Caco-2 (cell line): ENCODE data around the gene ABCC3. TPM values are rescaled to one million over a fixed set of nuclear protein-coding genes. Genes with fewer than 3 reads are reported as not detected.
A peak's percentile ranks its signal among the peaks of the same experiment; 100 is the strongest.

ENCODE experiments used
- BruUV-seq: library from RNA; stranded (reverse); fragments of 400-500 nt; replicated peaks from 2 replicates; lab custom pipeline; 2021; lab: Mats Ljungman, UMichigan
- CTCF ChIA-PET: fragments of 300-600 bp; sonication (Branson Sonifier 250); formaldehyde crosslinking; loops from one replicate; lab custom pipeline; 2022; ENCODE audit warnings: antibody characterized with exemption; lab: Charles Lee
- POLR2A ChIA-PET: fragments of 300-600 bp; sonication (Branson Sonifier 250); formaldehyde crosslinking; loops from one replicate; lab custom pipeline; 2022; ENCODE audit warnings: antibody characterized with exemption; lab: Charles Lee
- DNase-seq, 2 experiments: peaks; one replicate each; pipeline versions ENCODE4 v3.0.0 to v3.0.0-alpha.2; 2020 to 2022
- H3K27me3 ChIP-seq: replicated peaks from 2 replicates; pipeline ENCODE4 v1.6.0; 2011; ENCODE audit warnings: low read length; ENCODE audit not compliant: control insufficient read depth, insufficient read depth
- H3K36me3 ChIP-seq: 2 replicates; pipeline ENCODE4 v1.5.1; 2011; ENCODE audit warnings: low read length; ENCODE audit not compliant: control insufficient read depth, insufficient read depth
- H3K4me1 ChIP-seq: fragments of 250-450 bp; sonication (Bioruptor Pico); 2 replicates; pipeline ENCODE4 v1.5.1; 2020; ENCODE audit warnings: mild to moderate bottlenecking
- H3K4me3 ChIP-seq: 2 replicates; pipeline ENCODE4 v1.5.1; 2011; ENCODE audit warnings: low read depth, mild to moderate bottlenecking, control low read depth, low read length
- H3K9me3 ChIP-seq: fragments of 250-450 bp; sonication (Bioruptor Pico); 2 replicates; pipeline ENCODE4 v1.5.1; 2020; ENCODE audit warnings: mild to moderate bottlenecking, moderate library complexity
- H3K27ac Mint-ChIP-seq: one replicate; pipeline ENCODE4 v1.8.0; 2022; ENCODE audit warnings: mixed read lengths; ENCODE audit not compliant: unreplicated experiment
- H3K27me3 Mint-ChIP-seq: one replicate; pipeline ENCODE4 v1.8.0; 2022; ENCODE audit warnings: mixed read lengths; ENCODE audit not compliant: insufficient read depth, unreplicated experiment
- H3K36me3 Mint-ChIP-seq: one replicate; pipeline ENCODE4 v1.8.0; 2022; ENCODE audit warnings: mild to moderate bottlenecking, mixed read lengths; ENCODE audit not compliant: insufficient read depth, unreplicated experiment
- H3K4me1 Mint-ChIP-seq: one replicate; pipeline ENCODE4 v1.8.0; 2022; ENCODE audit warnings: low read depth, mixed read lengths; ENCODE audit not compliant: unreplicated experiment
- H3K4me3 Mint-ChIP-seq: one replicate; pipeline ENCODE4 v1.8.0; 2022; ENCODE audit warnings: mild to moderate bottlenecking, moderate library complexity, mixed read lengths; ENCODE audit not compliant: unreplicated experiment
- H3K9me3 Mint-ChIP-seq: one replicate; pipeline ENCODE4 v1.8.0; 2022; ENCODE audit warnings: mixed read lengths; ENCODE audit not compliant: unreplicated experiment
- CTCF ChIP-seq, 2 experiments: fragments of 200-600 bp in 1 of 2; IDR thresholded peaks; 1 replicate in 1 of 2; 2 replicates in 1 of 2; pipeline versions ENCODE4 v1.5.1 to v1.8.0; 2011 to 2022; ENCODE audit warnings: antibody characterized with exemption in 1 of 2, control low read depth in 1 of 2, inconsistent platforms in 1 of 2, low read depth in 1 of 2, low read length in 1 of 2, mild to moderate bottlenecking in 1 of 2, moderate library complexity in 1 of 2; ENCODE audit not compliant: insufficient read depth in 1 of 2, severe bottlenecking in 1 of 2, unreplicated experiment in 1 of 2
- intact Hi-C: fragments of 100-400 bp; cut with micrococcal nuclease; formaldehyde crosslinking; loops from one replicate; pipeline ENCODE4 v1.10.0; 2022; ENCODE audit not compliant: unreplicated experiment
- total RNA-seq: library from RNA; stranded (reverse); gene quantifications from 2 replicates; pipeline ENCODE4 v1.2.3, GENCODE V29; 2022

The ABCC3 gene
- total RNA-seq, 1 experiment from 2014 or later: 45.6 TPM

- Histone ChIP-seq H3K4me3 (no peak overlapping the region), H3K4me1 (peaks cover 69% of the 10 kb centered on the region), H3K36me3 (no peaks in the 10 kb centered on the region), H3K9me3 (no peaks in the 10 kb centered on the region), H3K27me3 (no peaks in the 10 kb centered on the region)
- H3K27me3 Mint-ChIP-seq: no peaks in the 10 kb centered on the region
- CTCF ChIA-PET: interaction anchor here (0.5 to 4.1 kb wide), 11 partner anchors 8 to 108 kb away, joined by 3 to 54 read pairs (median 4); no protein-coding TSS in a partner anchor
- BruUV-seq: no TSS peak
- intact Hi-C loops: no loop called here
- peaks cover 31% of the 10 kb centered on the region for H3K4me1 Mint-ChIP-seq
- no peak for TF ChIP-seq CTCF (IDR thresholded peaks at IDR 0.05; ENCODE audit: insufficient read depth in 1 of 2, low read depth in 1 of 2, low read length in 1 of 2, severe bottlenecking in 1 of 2, unreplicated experiment in 1 of 2)
- H3K36me3 Mint-ChIP-seq: no peaks in the 10 kb centered on the region
- peak; percentile 13 to 83 for DNase-seq
- POLR2A ChIA-PET: interaction anchor here (0.6 to 1.1 kb wide), 2 partner anchors 11 kb away, joined by 4 to 5 read pairs; no protein-coding TSS in a partner anchor
- H3K9me3 Mint-ChIP-seq: no peaks in the 10 kb centered on the region
- no peak overlapping the region for H3K27ac Mint-ChIP-seq
- H3K4me3 Mint-ChIP-seq: no peak overlapping the region
These were observed 4.5 kb downstream of the ABCC3 start for GRCh38 chr17:50638966-50639713.

- no peaks in the 10 kb centered on the region for H3K27me3 Mint-ChIP-seq
- BruUV-seq: no TSS peak
- H3K36me3 ChIP-seq: no peaks in the 10 kb centered on the region
- peak overlapping the region; percentile 10 for H3K27ac Mint-ChIP-seq
- no peak overlapping the region for H3K4me3 ChIP-seq
- H3K4me1 ChIP-seq: peaks cover 56% of the 10 kb centered on the region
- ChIA-PET POLR2A (no interaction called here), CTCF (interaction anchor here (0.6 to 3.4 kb wide), 11 partner anchors 13 to 90 kb away, joined by 3 to 15 read pairs (median 3); no protein-coding TSS in a partner anchor)
- DNase-seq: peak; percentile 59 to 86
- no peaks in the 10 kb centered on the region for H3K9me3 Mint-ChIP-seq
- intact Hi-C loops: no loop called here
- H3K4me3 Mint-ChIP-seq: no peak overlapping the region
- H3K4me1 Mint-ChIP-seq: peaks cover 29% of the 10 kb centered on the region
- no peaks in the 10 kb centered on the region for H3K27me3 ChIP-seq
- peak in 1 of 2 experiments; percentile 15 for TF ChIP-seq CTCF (IDR thresholded peaks at IDR 0.05; ENCODE audit: insufficient read depth in 1 of 2, low read depth in 1 of 2, low read length in 1 of 2, severe bottlenecking in 1 of 2, unreplicated experiment in 1 of 2)
- no peaks in the 10 kb centered on the region for H3K9me3 ChIP-seq
- H3K36me3 Mint-ChIP-seq: no peaks in the 10 kb centered on the region
These were observed 6.1 kb downstream of the ABCC3 start for GRCh38 chr17:50640686-50641351.

GRCh38 chr17:50641357-50641756, 6.7 kb downstream of the ABCC3 start:
- BruUV-seq: no TSS peak
- Histone ChIP-seq H3K4me1 (peaks cover 50% of the 10 kb centered on the region), H3K36me3 (no peaks in the 10 kb centered on the region), H3K27me3 (no peaks in the 10 kb centered on the region), H3K9me3 (no peaks in the 10 kb centered on the region), H3K4me3 (no peak overlapping the region)
- POLR2A ChIA-PET: interaction anchor here (0.8 kb wide), 1 partner anchor 82 kb away, joined by 6 read pairs; no protein-coding TSS in a partner anchor
- Mint-ChIP-seq H3K27ac (peak overlapping the region; percentile 10), H3K4me3 (no peak overlapping the region), H3K27me3 (no peaks in the 10 kb centered on the region), H3K4me1 (peaks cover 28% of the 10 kb centered on the region), H3K36me3 (no peaks in the 10 kb centered on the region), H3K9me3 (no peaks in the 10 kb centered on the region)
- no peak for TF ChIP-seq CTCF (IDR thresholded peaks at IDR 0.05; ENCODE audit: insufficient read depth in 1 of 2, low read depth in 1 of 2, low read length in 1 of 2, severe bottlenecking in 1 of 2, unreplicated experiment in 1 of 2)
- intact Hi-C loops: no loop called here
- DNase-seq: no peak
- CTCF ChIA-PET: interaction anchor here (0.6 to 2.0 kb wide), 7 partner anchors 13 to 313 kb away, joined by 3 to 7 read pairs (median 4); no protein-coding TSS in a partner anchor
